Activated naive CD4-positive, alpha-beta T cell treated with Interleukin-2 at 50 U/mL for 16 hours (primary cell): ENCODE data around the gene CYLD.

ENCODE experiments used
- DNase-seq: peaks from one replicate; pipeline ENCODE4 v3.0.0-alpha.2; 2020

CYLD gene

GRCh38 chr16:50711862-50712559, 29.9 kb upstream of the CYLD start:
- no peak for DNase-seq

- DNase-seq, result no peak
These were observed 29.4 kb upstream of the CYLD start for GRCh38 chr16:50712560-50712898.

GRCh38 chr16:50712956-50713355, 28.9 kb upstream of the CYLD start:
- DNase-seq, result no peak

GRCh38 chr16:50717091-50717490, 24.8 kb upstream of the CYLD start:
- no peak for DNase-seq

- DNase-seq, result no peak
These were observed 24.4 kb upstream of the CYLD start for GRCh38 chr16:50717494-50717893.

GRCh38 chr16:50718061-50718760, 23.7 kb upstream of the CYLD start:
- DNase-seq, result no peak

GRCh38 chr16:50718761-50719400, 23.0 kb upstream of the CYLD start:
- DNase-seq, result no peak

- DNase-seq, result no peak
These were observed 22.2 kb upstream of the CYLD start for GRCh38 chr16:50719401-50720337.

- no peak for DNase-seq
These were observed 20.1 kb upstream of the CYLD start for GRCh38 chr16:50721549-50722404.

GRCh38 chr16:50722405-50722737, 19.5 kb upstream of the CYLD start:
- no peak for DNase-seq

GRCh38 chr16:50722960-50723359, 18.9 kb upstream of the CYLD start:
- no peak for DNase-seq

- no peak for DNase-seq
These were observed 17.6 kb upstream of the CYLD start for GRCh38 chr16:50724306-50724705.

GRCh38 chr16:50731130-50731988, 10.5 kb upstream of the CYLD start:
- DNase-seq, result no peak

GRCh38 chr16:50731989-50732832, 9.7 kb upstream of the CYLD start:
- DNase-seq, result no peak

- DNase-seq, result no peak
These were observed 8.4 kb upstream of the CYLD start for GRCh38 chr16:50733468-50733867.

GRCh38 chr16:50735629-50736122, 6.2 kb upstream of the CYLD start:
- no peak for DNase-seq

GRCh38 chr16:50736448-50736847, 5.4 kb upstream of the CYLD start:
- DNase-seq, result no peak

- no peak for DNase-seq
These were observed 4.4 kb upstream of the CYLD start for GRCh38 chr16:50737420-50737959.

GRCh38 chr16:50739031-50739430, 2.9 kb upstream of the CYLD start:
- DNase-seq, result no peak

- no peak for DNase-seq
These were observed 1.1 kb upstream of the CYLD start for GRCh38 chr16:50740736-50741135.
